Kidney glomerular epithelial cell (primary cell): ENCODE data around the gene IGLON5.
A peak's percentile ranks its signal among the peaks of the same experiment; 100 is the strongest.

ENCODE experiments used
- DNase-seq: peaks from one replicate; lab custom pipeline; 2025; lab: John Stamatoyannopoulos, UW

IGLON5 gene

GRCh38 chr19:51365211-51365964 is 53.9 kb downstream of the IGLON5 start:
- no peak for DNase-seq

GRCh38 chr19:51365965-51366388 is 54.5 kb downstream of the IGLON5 start, which contains the start of gene ETFB:
Gene ETFB (minus strand): TSS chr19:51366388. CDS start chr19:51366326, 62 bp downstream.
- DNase-seq = no peak

GRCh38 chr19:51366389-51367254 is 55.2 kb downstream of the IGLON5 start:
- peak; percentile 89 for DNase-seq

- DNase-seq = no peak
Observed at GRCh38 chr19:51367255-51367564, 55.8 kb downstream of the IGLON5 start.

GRCh38 chr19:51367565-51368365 is 56.3 kb downstream of the IGLON5 start:
- DNase-seq = peak; percentile 96

- DNase-seq = no peak
Observed at GRCh38 chr19:51368366-51369282, 57.2 kb downstream of the IGLON5 start, which contains the start of gene CLDND2. Gene CLDND2 (minus strand): TSS chr19:51369003. CDS start chr19:51368577, 426 bp downstream.

GRCh38 chr19:51370230-51370629 is 58.8 kb downstream of the IGLON5 start:
- DNase-seq = no peak

GRCh38 chr19:51371186-51371690 is 59.8 kb downstream of the IGLON5 start:
- DNase-seq = no peak

GRCh38 chr19:51372021-51372648 is 60.7 kb downstream of the IGLON5 start:
- no peak for DNase-seq

- no peak for DNase-seq
Observed at GRCh38 chr19:51372649-51373504, 61.4 kb downstream of the IGLON5 start, which contains the start of gene NKG7. Gene NKG7 (minus strand): TSS chr19:51372654. CDS start chr19:51372535, 119 bp downstream.

GRCh38 chr19:51375504-51376221 is 64.2 kb downstream of the IGLON5 start:
- DNase-seq = no peak

- DNase-seq = no peak
Observed at GRCh38 chr19:51377422-51377821, 66.0 kb downstream of the IGLON5 start.

- DNase-seq = no peak
Observed at GRCh38 chr19:51380379-51380778, 68.9 kb downstream of the IGLON5 start.
